Measurements from ENCODE around the gene E2F3.

DNA sequence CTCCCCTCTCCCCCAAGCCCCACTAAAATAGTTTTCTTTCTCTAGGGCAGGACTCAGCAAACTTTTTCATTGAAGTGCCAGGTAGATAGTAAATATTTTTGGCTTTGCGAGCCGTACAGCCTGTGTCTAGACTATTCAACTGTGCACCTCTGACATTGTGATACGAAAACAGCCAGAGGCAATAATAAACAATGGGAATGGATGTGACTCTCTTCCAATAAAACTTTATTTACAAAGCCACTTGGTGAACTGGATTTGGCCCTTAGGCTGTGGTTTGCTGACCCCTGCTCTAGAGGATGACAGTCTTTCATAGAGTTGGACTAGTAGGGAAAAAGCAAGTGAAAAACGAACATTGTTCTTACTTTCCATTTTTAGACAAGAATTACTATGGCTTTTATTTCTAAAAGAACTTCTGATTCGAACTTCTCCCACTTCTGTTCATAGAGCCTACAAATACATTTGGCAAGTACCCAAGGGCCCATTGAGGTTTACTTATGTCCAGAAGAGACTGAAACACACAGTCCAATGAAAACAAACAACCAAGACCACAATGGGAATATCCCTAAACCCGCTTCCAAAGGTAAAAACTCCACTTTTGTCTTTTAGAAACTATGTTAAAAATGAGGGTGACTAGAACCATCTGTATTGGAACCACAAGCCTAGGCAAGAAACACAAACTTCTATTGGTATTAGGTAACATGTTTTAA lies 86.1 kb downstream of the E2F3 start:
- TF ChIP-seq, protein P1, sequence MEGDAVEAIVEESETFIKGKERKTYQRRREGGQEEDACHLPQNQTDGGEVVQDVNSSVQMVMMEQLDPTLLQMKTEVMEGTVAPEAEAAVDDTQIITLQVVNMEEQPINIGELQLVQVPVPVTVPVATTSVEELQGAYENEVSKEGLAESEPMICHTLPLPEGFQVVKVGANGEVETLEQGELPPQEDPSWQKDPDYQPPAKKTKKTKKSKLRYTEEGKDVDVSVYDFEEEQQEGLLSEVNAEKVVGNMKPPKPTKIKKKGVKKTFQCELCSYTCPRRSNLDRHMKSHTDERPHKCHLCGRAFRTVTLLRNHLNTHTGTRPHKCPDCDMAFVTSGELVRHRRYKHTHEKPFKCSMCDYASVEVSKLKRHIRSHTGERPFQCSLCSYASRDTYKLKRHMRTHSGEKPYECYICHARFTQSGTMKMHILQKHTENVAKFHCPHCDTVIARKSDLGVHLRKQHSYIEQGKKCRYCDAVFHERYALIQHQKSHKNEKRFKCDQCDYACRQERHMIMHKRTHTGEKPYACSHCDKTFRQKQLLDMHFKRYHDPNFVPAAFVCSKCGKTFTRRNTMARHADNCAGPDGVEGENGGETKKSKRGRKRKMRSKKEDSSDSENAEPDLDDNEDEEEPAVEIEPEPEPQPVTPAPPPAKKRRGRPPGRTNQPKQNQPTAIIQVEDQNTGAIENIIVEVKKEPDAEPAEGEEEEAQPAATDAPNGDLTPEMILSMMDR (IDR thresholded peaks at IDR 0.05) = no peak
- TF ChIP-seq POLR2A (IDR thresholded peaks at IDR 0.05) = no peak
